GM19468 (cell line): ENCODE data around the gene BANF2.
"Not testable (repeated sequence)": the region's sequence is repeated elsewhere in the genome, so short reads cannot be mapped to it uniquely, and the experiment has no call there.

Experiments
- ATAC-seq: cut with Tn5 transposase; IDR thresholded peaks from one replicate; pipeline ENCODE4 v1.9.1; 2021; ENCODE audit warnings: mild to moderate bottlenecking, moderate library complexity, moderate number of reproducible peaks; ENCODE audit not compliant: unreplicated experiment; ENCODE audit errors: extremely low read depth

BANF2 gene

DNA sequence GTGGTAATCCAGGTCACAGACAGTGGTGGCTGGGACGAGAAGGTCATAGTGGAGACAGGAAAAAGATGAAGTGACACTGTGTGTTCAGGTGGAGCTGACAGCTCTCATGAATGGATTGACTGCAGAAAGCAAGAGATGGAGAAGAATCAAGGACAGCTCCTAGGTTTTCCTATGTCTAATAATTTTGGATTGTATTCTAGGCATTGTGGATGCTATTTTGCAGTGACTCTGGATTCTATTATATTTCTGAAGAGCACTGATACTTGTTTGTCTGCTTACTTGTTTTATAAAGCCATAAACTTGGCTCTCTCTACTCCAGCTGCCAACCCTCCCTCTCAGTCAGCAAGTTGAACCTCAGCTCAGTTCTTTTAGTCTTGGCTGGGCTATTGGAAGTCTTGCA, 58.7 kb downstream of the BANF2 start:
- ATAC-seq = no peak

DNA sequence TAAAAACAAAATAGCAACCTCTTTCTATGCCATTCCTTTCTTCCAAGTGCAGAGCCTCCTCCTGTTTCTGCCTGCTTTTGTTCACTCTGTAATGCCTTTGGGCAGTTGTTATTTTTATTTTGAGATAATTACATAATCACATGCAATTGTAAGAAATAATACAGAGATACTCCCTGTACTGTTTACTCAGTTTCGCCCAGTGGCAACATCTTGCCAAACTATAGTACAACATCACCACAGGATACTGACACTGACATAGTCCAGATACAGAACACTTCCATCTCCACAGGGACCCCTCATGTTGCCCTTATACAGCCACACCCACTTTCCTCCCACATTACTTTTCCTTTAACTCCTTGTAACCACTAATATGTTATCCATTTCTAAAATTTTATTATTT, 59.7 kb downstream of the BANF2 start:
- ATAC-seq = no peak

DNA sequence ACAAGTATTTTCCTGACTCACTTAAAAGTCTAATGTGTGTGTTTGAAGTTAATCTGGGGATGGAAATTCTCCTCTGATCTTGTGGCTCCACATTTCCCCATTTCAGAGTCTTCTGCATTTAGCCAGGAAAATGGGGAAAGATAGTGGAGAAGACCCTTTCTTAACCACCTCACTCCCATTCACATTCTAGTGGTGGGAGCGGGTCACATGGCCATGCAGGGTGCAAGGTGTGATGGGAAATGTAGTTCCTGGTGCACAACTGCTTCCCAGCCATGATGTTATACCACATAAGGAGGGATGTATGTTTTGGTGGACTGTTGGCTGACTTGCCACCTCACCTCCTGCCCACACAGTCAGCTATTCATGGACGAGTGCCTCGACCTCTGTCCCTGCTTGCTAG, 61.8 kb downstream of the BANF2 start:
- ATAC-seq = no peak

DNA sequence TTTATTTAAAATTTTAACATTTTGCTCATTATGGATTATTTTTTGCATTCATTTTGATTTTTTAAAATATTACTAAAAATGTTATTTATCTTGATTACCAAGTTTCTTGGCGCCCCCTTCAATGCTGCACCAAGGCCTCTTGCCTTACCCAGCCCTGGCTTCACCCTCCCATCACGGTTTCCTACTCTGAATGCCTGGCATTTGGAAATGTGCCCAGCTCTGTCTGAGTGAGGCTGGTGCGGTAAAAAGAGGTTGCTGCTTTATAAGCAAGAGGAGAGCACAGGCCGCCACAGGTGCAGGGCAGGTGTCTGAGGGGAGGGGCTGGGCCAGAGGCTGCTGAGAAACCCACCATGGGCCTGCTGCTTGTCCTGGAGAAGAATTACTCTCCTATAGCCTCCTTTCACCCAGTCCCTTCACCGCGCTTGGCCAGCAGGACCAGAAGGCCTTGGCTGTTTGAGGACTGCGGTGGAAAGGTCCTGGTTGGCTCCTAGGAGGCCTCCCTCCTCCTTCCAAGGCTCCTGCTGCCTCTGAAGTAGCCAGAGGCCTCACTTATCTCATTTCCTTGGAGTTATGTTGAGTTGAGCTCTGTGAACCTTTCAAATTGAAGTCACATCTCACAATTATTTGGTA, 62.6 kb downstream of the BANF2 start:
- no peak for ATAC-seq

DNA sequence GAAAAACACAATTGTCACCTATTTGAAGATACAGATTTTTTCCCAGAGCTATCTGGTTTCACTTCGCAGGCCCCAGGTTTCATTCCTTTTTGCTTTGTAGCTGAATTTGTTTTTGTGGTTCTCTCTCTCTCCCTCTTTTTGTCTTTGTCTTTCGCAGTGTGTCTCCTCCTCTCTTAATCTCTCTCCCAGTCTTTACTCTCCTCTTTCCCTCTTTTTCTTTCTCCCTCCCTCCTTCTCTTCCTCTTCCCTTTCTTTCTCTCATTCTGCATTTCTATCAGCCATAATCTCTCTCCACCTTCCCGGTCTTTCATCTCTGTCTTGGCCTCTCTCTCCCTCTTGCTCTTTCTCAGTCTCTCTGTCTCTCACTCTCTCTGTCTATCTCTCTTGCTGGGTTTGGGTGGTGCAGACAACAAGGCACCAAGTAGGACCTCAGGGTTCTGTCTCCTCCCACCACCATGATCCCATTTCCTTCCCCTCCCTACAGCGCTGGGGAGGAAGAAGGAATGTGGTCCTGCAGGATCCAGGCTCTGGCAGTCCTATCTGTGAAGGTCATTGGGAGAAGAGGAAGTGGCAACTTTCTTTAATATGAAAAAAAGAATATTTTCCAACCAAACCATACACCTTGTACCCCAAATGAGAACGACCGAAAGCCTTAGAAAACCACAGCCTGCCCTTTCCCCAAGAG, 63.2 kb downstream of the BANF2 start:
- no peak for ATAC-seq

DNA sequence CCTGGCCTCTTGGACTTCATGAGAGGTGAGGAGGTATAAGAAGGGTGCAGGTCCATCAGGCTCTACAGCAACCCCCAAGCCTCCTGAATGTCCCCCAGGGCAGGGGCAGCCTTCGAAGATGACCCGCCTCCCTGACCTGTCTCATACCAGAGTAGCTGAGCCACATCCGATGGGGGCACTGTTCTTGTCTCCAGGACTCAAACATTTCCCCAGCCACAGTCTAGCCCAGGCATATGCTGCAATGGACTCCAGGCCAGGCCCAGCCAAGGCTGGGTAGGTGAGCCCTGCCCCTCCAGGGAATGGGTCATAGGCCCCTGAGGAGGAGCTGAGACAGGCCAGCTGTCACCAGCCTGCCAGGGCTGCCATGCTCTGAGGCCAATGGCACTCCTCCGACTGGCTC, 65.3 kb downstream of the BANF2 start:
- no peak for ATAC-seq

DNA sequence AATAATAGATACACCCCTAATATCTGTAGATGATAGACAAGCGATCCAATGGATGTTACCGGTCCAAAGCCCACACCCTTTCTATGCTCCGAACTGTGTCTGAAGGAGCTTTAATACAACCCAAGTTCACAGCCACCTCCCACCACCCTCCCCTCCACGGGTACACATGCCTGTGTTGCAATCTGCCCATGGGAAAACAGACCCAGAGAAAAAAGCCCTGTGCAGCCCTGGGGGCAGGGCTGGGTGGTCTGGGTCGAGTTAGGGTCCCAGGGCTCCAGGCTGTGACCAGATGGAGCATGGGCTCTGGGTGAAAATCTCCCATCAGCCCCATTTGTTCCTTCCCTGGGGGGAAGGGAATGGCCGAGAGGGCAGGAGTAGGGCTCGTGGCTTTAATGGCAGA, 65.8 kb downstream of the BANF2 start:
- ATAC-seq = no peak

DNA sequence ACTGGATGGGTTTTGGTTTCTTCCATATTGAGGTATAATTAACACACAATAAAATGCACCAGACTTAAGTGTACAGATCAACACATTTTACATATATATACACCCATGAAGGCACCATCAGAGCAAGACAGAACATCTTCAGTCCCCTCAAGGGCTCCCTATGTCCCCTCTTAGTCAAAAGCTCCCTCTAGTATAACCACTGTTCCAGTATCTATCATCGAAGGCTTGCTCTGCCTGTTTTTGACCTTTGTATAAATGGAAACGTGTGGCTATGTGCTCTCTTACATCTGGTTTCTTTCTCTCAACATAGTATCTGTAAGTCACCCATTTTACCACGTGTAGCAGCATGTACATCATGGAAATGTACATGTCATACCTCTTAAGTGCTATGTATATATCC, 66.5 kb downstream of the BANF2 start:
- no peak for ATAC-seq

DNA sequence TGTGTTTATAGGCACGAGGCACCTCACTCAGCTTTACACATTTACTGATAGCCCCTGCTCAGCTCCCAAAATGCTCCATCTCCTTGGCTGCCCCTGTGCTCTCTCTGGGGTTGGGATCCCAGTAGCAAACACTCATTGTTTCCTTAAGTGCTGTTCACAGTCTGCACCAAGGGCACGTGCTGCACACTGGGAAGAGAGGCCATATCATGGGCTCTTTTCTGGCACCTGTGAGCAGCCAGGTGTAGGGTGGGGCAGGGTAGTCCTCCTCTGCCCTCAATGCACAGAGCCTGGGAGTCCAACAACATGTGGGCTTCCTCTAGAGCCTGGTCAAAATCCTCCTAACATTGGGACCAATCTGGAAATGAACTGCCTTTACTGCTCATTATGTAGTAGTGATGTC, 67.9 kb downstream of the BANF2 start:
- no peak for ATAC-seq

DNA sequence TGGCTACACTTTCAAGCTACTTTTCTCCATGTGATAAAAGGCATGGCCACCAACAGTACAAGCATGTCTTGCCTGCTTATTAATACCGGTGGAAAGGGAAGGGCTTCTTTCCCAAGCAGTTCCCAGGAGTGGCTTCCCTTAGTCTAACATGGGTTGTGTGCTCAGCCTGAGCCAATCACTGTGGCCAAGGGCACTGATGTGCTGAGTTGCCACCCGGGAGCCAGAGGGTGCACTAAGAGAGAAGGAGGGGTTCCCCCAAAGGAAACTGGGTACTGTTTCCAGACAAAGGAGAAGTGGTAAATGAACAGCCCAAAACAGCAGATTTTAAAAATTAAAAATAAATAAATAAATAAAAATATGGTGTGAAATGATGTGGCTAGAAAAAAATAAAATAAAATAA, 68.5 kb downstream of the BANF2 start:
- no peak for ATAC-seq

DNA sequence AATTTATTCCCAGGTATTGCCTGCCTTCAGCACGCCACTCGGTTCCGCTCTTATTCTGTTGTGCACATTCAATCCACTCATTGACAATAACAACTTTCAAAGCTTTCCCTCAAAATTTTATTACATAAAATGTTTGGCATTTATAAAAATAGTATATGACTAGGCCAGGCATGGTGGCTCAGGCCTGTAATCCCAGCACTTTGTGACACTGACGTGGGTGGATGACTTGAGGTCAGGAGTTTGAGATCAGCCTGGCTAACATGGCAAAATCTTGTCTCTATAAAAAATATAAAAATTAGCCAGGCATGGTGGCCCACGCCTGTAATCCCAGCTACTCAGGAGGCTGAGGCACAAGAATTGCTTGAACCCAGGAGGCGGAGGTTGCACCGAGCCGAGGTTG, 70.0 kb downstream of the BANF2 start:
- not testable (repeated sequence) for ATAC-seq

DNA sequence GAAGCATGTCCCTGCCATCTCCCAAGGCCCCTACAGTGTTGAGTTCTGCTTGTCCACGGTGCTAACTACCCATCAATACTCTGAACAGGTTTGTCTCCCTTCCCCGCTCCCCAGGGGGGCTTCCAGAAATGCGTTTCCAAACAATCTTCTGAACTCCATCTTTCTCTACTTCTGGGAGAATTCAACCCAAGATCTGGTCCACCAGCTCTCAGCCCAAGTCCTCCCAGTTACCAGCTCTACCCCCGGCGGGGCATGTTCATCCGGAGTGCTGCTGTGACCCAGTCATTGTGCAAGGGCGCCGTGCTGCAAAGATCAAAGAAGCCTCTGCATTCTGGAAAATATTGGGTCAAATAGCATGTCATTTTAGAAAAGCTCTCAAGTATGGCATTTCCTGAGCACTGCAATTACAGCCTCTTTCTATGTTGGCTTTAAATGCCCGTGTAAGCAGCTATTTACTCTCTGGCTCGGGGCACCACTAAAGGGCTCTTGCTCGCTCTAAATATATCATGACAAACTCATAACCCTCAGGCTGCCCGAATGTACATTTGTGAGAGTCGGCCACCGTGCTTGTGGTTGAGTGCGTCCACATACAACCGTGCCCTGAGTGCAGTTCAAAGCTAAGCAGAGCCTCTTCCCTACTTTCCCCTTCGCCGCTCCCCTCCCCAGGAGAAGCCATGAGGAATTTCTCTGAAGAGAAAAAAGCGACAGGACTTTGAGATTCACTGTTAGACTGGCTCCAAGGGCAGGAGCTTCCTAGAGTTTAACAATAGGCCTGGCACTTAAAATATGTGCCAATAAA, 71.6 kb downstream of the BANF2 start:
- ATAC-seq = no peak

DNA sequence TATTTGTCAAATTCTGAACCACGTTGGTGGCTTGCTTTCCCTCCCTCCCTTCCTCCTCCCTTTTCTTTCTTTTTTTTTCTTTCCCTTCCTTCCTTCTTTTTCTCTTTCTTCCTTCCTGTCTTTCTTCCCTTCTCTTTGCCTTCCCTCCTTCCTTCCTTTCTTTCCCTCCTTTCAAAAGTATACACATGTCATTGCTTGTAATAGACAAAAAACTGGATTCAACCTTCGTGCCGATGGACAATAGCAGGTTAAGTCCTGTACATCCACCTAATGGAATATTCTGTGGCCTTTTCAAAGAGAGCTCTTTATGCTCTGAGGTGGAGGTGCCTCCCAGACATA, 72.2 kb downstream of the BANF2 start:
- ATAC-seq = no peak

DNA sequence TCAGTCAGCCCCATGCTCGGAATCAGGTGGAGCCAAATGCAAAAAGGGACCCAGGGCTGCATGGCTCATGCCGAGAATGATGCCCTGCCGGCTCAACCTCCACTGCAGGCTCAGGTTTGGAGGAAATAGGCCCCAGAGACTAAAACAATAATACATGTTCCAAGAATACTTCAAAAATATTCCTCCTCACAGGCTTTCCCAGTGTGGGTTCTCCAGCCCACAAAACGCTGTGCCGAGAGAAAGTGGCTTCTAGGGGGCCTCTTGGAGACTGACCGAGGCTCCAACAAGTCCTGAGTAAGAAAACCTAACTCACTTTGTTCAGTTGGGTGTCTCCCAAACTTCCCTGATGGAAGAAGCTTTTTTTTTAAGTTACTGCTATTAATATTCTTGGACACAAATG, 73.9 kb downstream of the BANF2 start:
- no peak for ATAC-seq

DNA sequence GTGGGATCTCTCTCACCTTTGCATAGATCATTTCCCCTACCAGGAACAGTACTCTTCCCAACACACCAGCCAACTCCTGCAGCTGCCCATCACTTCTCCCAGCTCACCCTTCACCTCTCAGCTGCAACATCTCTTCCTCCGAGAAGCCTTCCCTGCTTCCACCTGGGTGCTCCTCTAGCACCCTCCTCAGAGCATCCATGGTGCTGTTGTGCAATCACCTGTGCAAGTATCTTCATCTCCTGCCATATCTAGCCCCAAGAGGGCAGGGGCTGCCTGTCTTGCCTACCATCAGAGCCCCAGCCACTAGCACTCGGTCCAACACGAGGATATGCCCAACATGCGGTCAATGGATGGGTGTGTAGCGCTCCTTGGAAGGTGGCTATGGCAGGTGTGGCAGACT, 75.8 kb downstream of the BANF2 start:
- no peak for ATAC-seq

DNA sequence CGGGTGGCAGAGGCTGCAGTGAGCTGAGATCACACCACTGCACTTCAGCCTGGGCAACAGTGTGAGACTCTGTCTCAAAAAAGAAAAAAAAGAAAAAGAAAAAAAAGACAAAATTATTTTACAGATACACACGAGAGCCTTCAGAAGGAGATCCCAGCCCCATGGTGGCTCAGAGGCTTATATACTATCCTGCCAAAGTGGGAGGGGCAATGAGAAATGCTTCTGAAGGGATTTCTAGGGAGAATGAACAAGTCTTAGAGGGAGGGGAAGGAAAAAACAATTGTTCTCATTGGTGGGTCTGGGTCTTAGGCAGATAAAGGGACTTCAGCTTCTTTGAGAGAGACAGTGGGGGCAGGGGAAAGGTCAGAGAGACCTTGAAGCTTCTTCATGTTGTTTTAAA, 76.8 kb downstream of the BANF2 start:
- no peak for ATAC-seq

DNA sequence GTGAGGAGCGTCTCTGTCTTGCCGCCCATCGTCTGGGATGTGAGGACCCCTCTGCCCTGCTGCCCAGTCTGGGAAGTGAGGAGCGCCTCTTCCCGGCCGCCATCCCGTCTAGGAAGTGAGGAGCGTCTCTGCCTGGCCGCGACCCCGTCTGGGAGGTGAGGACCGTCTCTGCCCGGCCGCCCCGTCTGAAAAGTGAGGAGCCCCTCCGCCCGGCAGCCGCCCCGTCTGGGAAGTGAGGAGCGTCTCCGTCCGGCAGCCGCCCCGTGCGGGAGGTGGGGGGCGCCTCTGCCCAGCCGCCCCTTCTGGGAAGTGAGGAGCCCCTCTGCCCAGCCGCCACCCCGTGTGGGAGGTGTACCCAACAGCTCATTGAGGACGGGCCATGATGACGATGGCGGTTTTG, 79.2 kb downstream of the BANF2 start:
- not testable (repeated sequence) for ATAC-seq

DNA sequence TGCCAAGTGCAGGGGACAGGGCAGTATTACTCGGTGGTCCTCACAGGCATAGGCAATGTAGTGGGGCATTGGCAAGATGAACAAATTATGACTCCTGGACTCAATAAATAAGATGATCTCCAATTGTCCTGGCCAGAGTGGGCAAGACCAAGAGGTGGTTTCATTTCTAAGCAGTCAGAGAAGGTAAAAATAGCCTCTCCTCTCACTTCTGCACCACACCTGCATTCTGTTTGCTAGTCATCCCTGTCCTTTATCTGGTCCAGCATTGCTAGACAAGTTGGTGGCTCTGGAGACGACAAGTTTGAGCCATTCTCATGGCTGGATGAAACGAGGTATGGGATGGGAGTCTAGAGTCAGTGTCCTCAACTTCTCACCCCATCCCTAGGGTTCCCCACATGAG, 83.0 kb downstream of the BANF2 start:
- no peak for ATAC-seq

DNA sequence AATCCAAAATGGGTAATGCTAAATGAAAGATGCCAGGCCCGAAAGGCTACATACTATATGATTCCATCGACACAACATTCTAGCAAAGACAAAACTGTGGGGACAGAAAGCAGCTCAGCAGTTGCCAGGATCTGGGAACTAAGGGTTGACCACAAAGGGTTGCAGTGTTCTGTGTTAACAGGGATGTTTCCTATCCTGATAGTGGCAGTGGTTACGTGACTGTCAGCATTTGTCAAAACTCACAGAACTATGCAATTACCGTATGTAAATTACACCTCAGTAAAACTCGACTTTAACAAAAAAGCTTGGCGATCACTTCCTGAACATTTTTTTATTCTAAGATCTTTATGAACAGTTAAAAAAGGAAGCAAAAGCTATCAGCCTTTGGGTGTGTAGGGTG, 83.9 kb downstream of the BANF2 start:
- ATAC-seq = no peak

DNA sequence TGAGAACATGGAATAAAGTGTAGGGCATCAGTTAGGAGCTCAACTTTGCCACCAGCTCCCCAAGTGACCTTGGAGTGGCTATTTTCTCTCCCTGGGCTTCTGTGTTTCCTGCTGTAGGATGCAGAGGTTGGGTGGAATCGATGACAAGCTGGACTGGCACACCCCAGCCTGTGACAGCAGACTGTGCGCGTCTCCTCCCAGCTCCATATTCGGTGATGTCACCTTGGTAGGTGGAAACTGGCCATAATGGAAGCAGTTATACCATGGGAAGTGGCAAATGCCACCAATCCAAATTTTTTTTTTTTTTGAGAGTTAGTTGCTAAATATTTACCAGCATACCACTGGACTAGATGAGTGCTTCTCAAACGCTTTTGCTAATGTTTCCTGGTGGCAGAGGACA, 85.2 kb downstream of the BANF2 start:
- ATAC-seq = no peak
